Activated CD8-positive, alpha-beta memory T cell treated with anti-CD3 and anti-CD28 coated beads, Interleukin-2, amount 10 ng/mL, durations not matched to agents 7 days and 5 days (primary cell): ENCODE results near the gene FER. TPM values are rescaled to one million over a fixed set of nuclear protein-coding genes. Genes with fewer than 3 reads are reported as not detected.
"Not testable (repeated sequence)": the region's sequence is repeated elsewhere in the genome, so short reads cannot be mapped to it uniquely, and the experiment has no call there.

Experiments
- ATAC-seq: fragments of 150-1000 bp; cut with Tn5 transposase; one replicate; pipeline ENCODE4 v1.10.0; 2021; ENCODE audit warnings: moderate library complexity
- CTCF ChIA-PET: fragments of 350-600 bp; sonication (Branson Sonifier 250); formaldehyde crosslinking; loops from one replicate; lab custom pipeline; 2021; ENCODE audit warnings: antibody characterized with exemption; lab: Charles Lee
- DNase-seq: peaks from one replicate; pipeline ENCODE4 v3.0.0-alpha.2; 2020
- H3K27ac Mint-ChIP-seq: one replicate; pipeline ENCODE4 v1.8.0; 2021; ENCODE audit warnings: mild to moderate bottlenecking, mixed read lengths
- H3K27me3 Mint-ChIP-seq: one replicate; pipeline ENCODE4 v1.8.0; 2021; ENCODE audit warnings: mixed read lengths
- H3K36me3 Mint-ChIP-seq: one replicate; pipeline ENCODE4 v1.8.0; 2021; ENCODE audit warnings: mild to moderate bottlenecking, mixed read lengths
- H3K4me1 Mint-ChIP-seq: one replicate; pipeline ENCODE4 v1.8.0; 2021; ENCODE audit warnings: mixed read lengths
- H3K4me3 Mint-ChIP-seq: one replicate; pipeline ENCODE4 v1.8.0; 2021; ENCODE audit warnings: mild to moderate bottlenecking, moderate library complexity, mixed read lengths
- H3K9me3 Mint-ChIP-seq: one replicate; pipeline ENCODE4 v1.8.0; 2022; ENCODE audit warnings: low read depth, mixed read lengths
- total RNA-seq, 2 experiments: library from RNA; stranded (reverse); gene quantifications; one replicate each; pipeline ENCODE4 v1.2.3, GENCODE V29; 2021

The FER gene
- total RNA-seq, 2 experiments from 2014 or later = 9.0 to 11.7 TPM

- Mint-ChIP-seq H3K4me1 (peaks cover 2% of the 10 kb centered on the region), H3K36me3 (peaks cover 1% of the 10 kb centered on the region), H3K9me3 (no peaks in the 10 kb centered on the region), H3K27ac (no peak overlapping the region), H3K27me3 (no peaks in the 10 kb centered on the region), H3K4me3 (no peak overlapping the region)
- DNase-seq = no peak
- CTCF ChIA-PET = no interaction called here
- no peak for ATAC-seq
These were observed 74.7 kb downstream of the FER start for GRCh38 chr5:108822211-108822947.

DNA sequence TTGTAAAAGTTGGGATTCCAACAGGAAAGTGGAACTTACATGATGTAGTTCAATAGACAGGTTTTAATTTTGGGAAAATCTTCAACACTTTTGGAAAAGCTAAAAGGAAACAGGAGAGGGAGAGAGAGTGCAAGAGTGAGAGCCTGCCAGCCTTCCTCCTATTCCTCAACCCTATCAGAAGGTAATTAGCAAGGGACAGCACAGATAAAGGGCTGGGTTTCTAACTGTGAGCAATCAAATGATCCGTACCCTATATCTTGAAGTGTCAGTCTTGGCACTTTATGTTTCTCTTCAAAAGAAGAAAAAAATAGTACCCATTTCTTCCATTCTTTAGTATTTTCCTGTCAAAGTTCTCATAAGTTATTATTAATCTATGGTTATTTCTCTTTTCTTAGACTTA is 79.4 kb downstream of the FER start:
- DNase-seq (no peak), ATAC-seq (no peak)
- H3K27ac Mint-ChIP-seq = no peak overlapping the region
- CTCF ChIA-PET = no interaction called here
- peaks cover 1% of the 10 kb centered on the region for H3K36me3 Mint-ChIP-seq
- no peaks in the 10 kb centered on the region for H3K9me3 Mint-ChIP-seq
- H3K27me3 Mint-ChIP-seq = no peaks in the 10 kb centered on the region
- no peaks in the 10 kb centered on the region for H3K4me1 Mint-ChIP-seq
- H3K4me3 Mint-ChIP-seq = no peak overlapping the region

GRCh38 chr5:108830705-108831276 is 83.1 kb downstream of the FER start:
- CTCF ChIA-PET = no interaction called here
- ATAC-seq (no peak), DNase-seq (no peak)
- Mint-ChIP-seq H3K27ac (no peak overlapping the region), H3K4me1 (no peaks in the 10 kb centered on the region), H3K9me3 (no peaks in the 10 kb centered on the region), H3K27me3 (no peaks in the 10 kb centered on the region), H3K36me3 (peaks cover 2% of the 10 kb centered on the region), H3K4me3 (no peak overlapping the region)

GRCh38 chr5:108836492-108836891 is 88.8 kb downstream of the FER start:
- Mint-ChIP-seq H3K27me3 (no peaks in the 10 kb centered on the region), H3K27ac (no peak overlapping the region), H3K9me3 (no peaks in the 10 kb centered on the region), H3K4me1 (no peaks in the 10 kb centered on the region), H3K4me3 (no peak overlapping the region), H3K36me3 (peaks cover 3% of the 10 kb centered on the region)
- ATAC-seq (no peak), DNase-seq (no peak)
- CTCF ChIA-PET = interaction anchor here (1.2 kb wide), 1 partner anchor 124 kb away, joined by 3 read pairs; no protein-coding TSS in a partner anchor

DNA sequence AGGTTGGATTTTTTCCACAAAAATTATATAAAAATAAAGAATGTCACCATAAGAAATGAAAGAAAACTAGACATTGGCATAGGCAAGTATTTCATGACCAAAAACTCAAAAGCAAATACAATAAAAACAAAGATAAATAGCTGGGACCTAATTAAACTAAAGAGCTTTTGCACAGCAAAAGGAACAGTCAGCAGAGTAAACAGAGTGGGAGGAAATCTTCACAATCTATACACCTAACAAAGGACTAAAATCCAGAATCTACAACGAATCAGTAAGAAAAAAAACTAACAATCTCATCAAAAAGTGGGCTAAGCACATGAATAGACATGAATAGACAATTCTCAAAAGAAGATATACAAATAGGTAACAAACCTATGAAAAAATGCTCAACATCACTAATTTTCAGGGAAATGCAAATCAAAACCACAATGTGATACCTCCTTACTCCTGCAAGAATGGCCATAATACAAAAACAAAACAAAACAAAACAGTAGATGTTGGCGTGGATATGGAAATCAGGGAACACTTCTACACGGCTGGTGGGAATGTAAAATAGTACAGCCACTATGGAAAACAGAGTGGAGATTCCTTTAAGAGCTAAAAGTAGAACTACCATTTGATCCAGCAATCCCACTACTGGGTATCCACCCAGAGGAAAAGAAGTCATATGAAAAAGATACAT is 94.7 kb downstream of the FER start:
- CTCF ChIA-PET, H3K4me3 Mint-ChIP-seq, H3K27ac Mint-ChIP-seq, H3K9me3 Mint-ChIP-seq, H3K36me3 Mint-ChIP-seq, DNase-seq, H3K27me3 Mint-ChIP-seq, ATAC-seq, H3K4me1 Mint-ChIP-seq: not testable (repeated sequence)

DNA sequence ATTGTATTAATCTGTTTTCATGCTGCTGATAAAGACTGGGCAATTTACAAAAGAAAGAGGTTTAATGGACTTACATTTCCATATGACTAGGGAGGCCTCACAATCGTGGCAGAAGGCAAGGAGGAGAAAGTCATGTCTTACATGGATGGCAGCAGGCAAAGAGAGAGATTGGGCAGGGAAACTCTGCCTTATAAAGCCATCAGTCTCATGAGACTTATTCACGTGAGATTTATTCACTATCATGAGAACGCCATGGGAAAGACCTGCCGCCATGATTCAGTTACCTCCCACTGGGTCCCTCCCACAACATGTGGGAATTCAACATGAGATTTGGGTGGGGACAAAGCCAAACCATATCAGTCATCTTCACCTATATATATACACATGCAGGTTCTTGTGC is 103.4 kb downstream of the FER start:
- H3K4me3 Mint-ChIP-seq, CTCF ChIA-PET, H3K27me3 Mint-ChIP-seq, H3K27ac Mint-ChIP-seq, H3K9me3 Mint-ChIP-seq, ATAC-seq, H3K36me3 Mint-ChIP-seq, H3K4me1 Mint-ChIP-seq, DNase-seq: not testable (repeated sequence)

DNA sequence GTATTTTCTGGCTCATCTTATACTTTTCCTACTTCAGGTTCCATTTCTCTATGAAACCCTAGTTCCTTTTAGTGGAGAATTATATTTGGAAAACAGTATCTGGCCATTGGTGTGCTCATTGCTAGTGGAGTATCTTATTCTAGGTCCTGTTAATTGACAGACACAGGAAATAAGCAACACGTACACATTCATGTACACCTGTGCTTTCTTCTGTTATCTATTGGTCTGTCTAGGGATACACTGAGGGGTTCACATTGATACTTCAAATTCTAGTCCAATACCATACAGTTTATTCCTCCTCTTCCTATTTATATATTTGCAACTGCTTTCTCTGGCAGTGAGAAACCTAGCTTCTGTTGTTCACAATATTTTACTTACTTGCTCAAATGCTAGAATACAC is 110.2 kb downstream of the FER start:
- no peak for ATAC-seq
- H3K36me3 Mint-ChIP-seq = peaks cover 2% of the 10 kb centered on the region
- CTCF ChIA-PET = no interaction called here
- peaks cover 4% of the 10 kb centered on the region for H3K9me3 Mint-ChIP-seq
- H3K27ac Mint-ChIP-seq = no peak overlapping the region
- peaks cover 6% of the 10 kb centered on the region for H3K4me1 Mint-ChIP-seq
- no peaks in the 10 kb centered on the region for H3K27me3 Mint-ChIP-seq
- DNase-seq = no peak
- H3K4me3 Mint-ChIP-seq = no peak overlapping the region

DNA sequence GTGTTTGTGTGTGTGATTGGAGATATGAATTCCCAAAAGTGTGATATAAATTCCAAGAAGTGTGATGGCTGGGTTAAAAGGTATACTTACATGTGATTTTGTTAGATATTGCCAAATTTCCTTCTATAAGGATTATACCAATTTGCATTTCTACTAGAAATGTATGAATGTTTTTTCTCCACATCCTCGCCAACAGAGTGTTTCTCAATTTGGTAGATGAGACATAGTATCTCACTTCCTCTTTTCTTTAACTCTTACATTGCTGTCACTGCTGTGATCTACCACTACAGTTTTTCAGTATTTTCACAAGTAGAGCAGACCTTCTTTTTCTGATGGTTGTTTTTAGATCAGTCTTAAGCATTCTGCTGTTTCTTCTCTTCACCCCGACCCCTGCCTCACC is 111.3 kb downstream of the FER start:
- Mint-ChIP-seq H3K36me3 (peaks cover 2% of the 10 kb centered on the region), H3K27me3 (no peaks in the 10 kb centered on the region), H3K4me3 (no peak overlapping the region), H3K27ac (no peak overlapping the region), H3K9me3 (peaks cover 4% of the 10 kb centered on the region), H3K4me1 (peaks cover 6% of the 10 kb centered on the region)
- ATAC-seq (no peak), DNase-seq (no peak)
- CTCF ChIA-PET = no interaction called here

DNA sequence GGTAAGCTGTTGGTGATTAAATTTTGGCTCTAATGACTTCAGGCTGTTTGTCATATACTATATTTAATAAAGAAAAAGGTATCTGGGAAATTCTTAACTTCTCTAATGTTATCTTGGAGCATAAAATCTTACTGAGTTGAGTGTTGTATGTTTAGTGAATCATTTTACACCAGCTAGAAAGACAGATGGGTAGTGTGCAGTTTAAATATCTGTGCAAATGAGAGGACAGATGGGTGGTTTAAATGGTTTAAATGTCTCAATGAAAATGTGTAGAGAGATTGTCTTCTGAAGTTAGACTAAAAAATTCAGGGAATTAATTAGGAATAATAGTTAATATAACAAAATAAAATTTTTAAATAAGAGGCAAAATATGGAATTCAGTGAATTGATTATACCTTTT is 114.5 kb downstream of the FER start:
- CTCF ChIA-PET = no interaction called here
- ATAC-seq (no peak), DNase-seq (no peak)
- H3K9me3 Mint-ChIP-seq = no peaks in the 10 kb centered on the region
- H3K4me3 Mint-ChIP-seq = no peak overlapping the region
- no peaks in the 10 kb centered on the region for H3K27me3 Mint-ChIP-seq
- H3K27ac Mint-ChIP-seq = no peak overlapping the region
- peaks cover 6% of the 10 kb centered on the region for H3K4me1 Mint-ChIP-seq
- no peaks in the 10 kb centered on the region for H3K36me3 Mint-ChIP-seq

DNA sequence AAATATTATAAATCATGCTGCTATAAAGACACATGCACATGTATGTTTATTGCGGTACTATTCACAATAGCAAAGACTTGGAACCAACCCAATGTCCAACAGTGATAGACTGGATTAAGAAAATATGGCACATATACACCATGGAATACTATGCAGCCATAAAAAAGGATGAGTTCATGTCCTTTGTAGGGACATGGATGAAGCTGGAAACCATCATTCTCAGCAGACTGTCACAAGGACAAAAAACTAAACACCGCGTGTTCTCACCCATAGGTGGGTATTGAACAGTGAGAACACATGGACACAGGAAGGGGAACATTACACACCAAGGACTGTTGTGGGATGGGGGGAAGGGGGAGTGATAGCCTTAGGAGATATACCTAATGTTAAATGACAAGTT is 118.4 kb downstream of the FER start:
- H3K4me3 Mint-ChIP-seq, DNase-seq, H3K9me3 Mint-ChIP-seq, CTCF ChIA-PET, H3K27me3 Mint-ChIP-seq, H3K4me1 Mint-ChIP-seq, H3K27ac Mint-ChIP-seq, H3K36me3 Mint-ChIP-seq, ATAC-seq: not testable (repeated sequence)

- H3K27me3 Mint-ChIP-seq = no peaks in the 10 kb centered on the region
- no peak for ATAC-seq
These were observed 120.0 kb downstream of the FER start for GRCh38 chr5:108867656-108868055.

DNA sequence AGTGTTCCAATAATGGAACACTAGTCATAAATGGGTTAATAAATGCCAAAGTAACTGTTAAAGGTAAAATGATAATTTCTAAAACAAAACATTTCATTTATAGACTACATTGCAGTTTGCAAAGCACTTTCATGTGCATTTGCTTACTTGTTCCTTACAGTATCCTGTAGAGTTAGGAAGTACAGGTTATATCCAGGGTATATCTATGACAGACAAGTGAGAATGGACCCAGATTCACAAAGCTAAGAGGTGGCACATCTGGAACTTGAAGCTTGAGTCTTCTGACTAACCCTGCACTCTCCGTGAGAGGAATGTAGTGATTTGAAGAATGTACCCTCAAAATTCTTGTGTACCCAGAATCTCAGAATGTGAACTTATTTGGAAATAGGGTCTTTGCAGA is 121.4 kb downstream of the FER start:
- CTCF ChIA-PET = no interaction called here
- no peak for ATAC-seq

More at GRCh38 chr5:108867656-108868055, 120.0 kb downstream of the FER start:
- H3K36me3 Mint-ChIP-seq = no peaks in the 10 kb centered on the region
- H3K9me3 Mint-ChIP-seq = no peaks in the 10 kb centered on the region
- no peak overlapping the region for H3K27ac Mint-ChIP-seq
- DNase-seq = no peak
- H3K4me1 Mint-ChIP-seq = no peaks in the 10 kb centered on the region
- no peak overlapping the region for H3K4me3 Mint-ChIP-seq
- CTCF ChIA-PET = no interaction called here

DNA sequence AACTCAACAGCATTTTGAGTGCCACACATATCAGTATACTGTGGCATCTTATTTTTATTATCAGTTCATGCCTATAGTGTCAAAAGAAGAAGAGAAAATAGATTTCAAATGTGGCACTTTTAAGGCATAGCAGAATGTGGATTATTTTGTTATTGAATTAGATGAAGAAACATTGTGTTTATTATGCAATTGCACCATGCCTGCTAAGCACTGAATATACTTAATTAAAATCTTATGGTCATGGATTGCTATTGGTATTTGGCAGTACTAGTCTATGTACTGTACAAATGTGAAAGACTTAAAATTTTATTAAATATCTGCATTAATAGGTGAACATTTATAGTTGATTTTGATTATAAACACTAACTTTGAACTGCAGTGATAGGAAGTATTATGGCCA is 128.8 kb downstream of the FER start:
- Mint-ChIP-seq H3K4me3 (no peak overlapping the region), H3K9me3 (peaks cover 2% of the 10 kb centered on the region), H3K27me3 (no peaks in the 10 kb centered on the region), H3K36me3 (no peaks in the 10 kb centered on the region), H3K4me1 (no peaks in the 10 kb centered on the region), H3K27ac (no peak overlapping the region)
- CTCF ChIA-PET = no interaction called here
- DNase-seq = no peak
- no peak for ATAC-seq

More for the DNA sequence above, 121.4 kb downstream of the FER start:
- Mint-ChIP-seq H3K9me3 (no peaks in the 10 kb centered on the region), H3K27me3 (no peaks in the 10 kb centered on the region), H3K27ac (no peak overlapping the region), H3K4me1 (no peaks in the 10 kb centered on the region), H3K36me3 (no peaks in the 10 kb centered on the region), H3K4me3 (no peak overlapping the region)
- no peak for DNase-seq

- peaks cover 2% of the 10 kb centered on the region for H3K36me3 Mint-ChIP-seq
- no peak for DNase-seq
- H3K9me3 Mint-ChIP-seq = peaks cover 2% of the 10 kb centered on the region
- no peaks in the 10 kb centered on the region for H3K4me1 Mint-ChIP-seq
- no peak overlapping the region for H3K27ac Mint-ChIP-seq
- no peaks in the 10 kb centered on the region for H3K27me3 Mint-ChIP-seq
- no peak overlapping the region for H3K4me3 Mint-ChIP-seq
- CTCF ChIA-PET = no interaction called here
- no peak for ATAC-seq
These were observed 131.1 kb downstream of the FER start for GRCh38 chr5:108878756-108879155.
